Dedifferentiated amniotic fluid mesenchymal stem cell (primary cell): ENCODE measurements around the gene ITPR3.

Source experiments
- DNase-seq: peaks from one replicate; pipeline ENCODE4 v3.0.0-alpha.2; 2016; ENCODE audit errors: extremely low spot score

Gene ITPR3

GRCh38 chr6:33700391-33701050 lies 79.4 kb downstream of the ITPR3 start:
- peak; percentile 26 for DNase-seq

GRCh38 chr6:33702345-33702977 lies 81.3 kb downstream of the ITPR3 start:
- peak; percentile 58 for DNase-seq

GRCh38 chr6:33704215-33705066 lies 83.3 kb downstream of the ITPR3 start:
- no peak for DNase-seq

- DNase-seq: no peak
Observed at GRCh38 chr6:33705268-33705885, 84.3 kb downstream of the ITPR3 start.

- DNase-seq: no peak
Observed at GRCh38 chr6:33705955-33706725, 85.0 kb downstream of the ITPR3 start.

- no peak for DNase-seq
Observed at GRCh38 chr6:33707771-33708170, 86.6 kb downstream of the ITPR3 start.

- DNase-seq: no peak
Observed at GRCh38 chr6:33708516-33709204, 87.5 kb downstream of the ITPR3 start.

GRCh38 chr6:33709605-33710295 lies 88.6 kb downstream of the ITPR3 start:
- DNase-seq: no peak

- no peak for DNase-seq
Observed at GRCh38 chr6:33710296-33711121, 89.4 kb downstream of the ITPR3 start.

- DNase-seq: peak; percentile 96
Observed at GRCh38 chr6:33711140-33712129, 90.3 kb downstream of the ITPR3 start, which contains the start of gene UQCC2. Gene UQCC2 (minus strand): TSS chr6:33711700. CDS start chr6:33711686, 14 bp downstream.

GRCh38 chr6:33712914-33713313 lies 91.8 kb downstream of the ITPR3 start:
- DNase-seq: no peak

- DNase-seq: no peak
Observed at GRCh38 chr6:33713786-33714185, 92.7 kb downstream of the ITPR3 start.

GRCh38 chr6:33714385-33715040 lies 93.4 kb downstream of the ITPR3 start:
- DNase-seq: no peak

GRCh38 chr6:33716379-33716778 lies 95.3 kb downstream of the ITPR3 start:
- no peak for DNase-seq

GRCh38 chr6:33716890-33717632 lies 95.9 kb downstream of the ITPR3 start:
- no peak for DNase-seq

- DNase-seq: no peak
Observed at GRCh38 chr6:33717934-33718455, 96.9 kb downstream of the ITPR3 start.

- no peak for DNase-seq
Observed at GRCh38 chr6:33718713-33719112, 97.6 kb downstream of the ITPR3 start.
